ENCODE data around the gene C6orf62.

Gene C6orf62

DNA sequence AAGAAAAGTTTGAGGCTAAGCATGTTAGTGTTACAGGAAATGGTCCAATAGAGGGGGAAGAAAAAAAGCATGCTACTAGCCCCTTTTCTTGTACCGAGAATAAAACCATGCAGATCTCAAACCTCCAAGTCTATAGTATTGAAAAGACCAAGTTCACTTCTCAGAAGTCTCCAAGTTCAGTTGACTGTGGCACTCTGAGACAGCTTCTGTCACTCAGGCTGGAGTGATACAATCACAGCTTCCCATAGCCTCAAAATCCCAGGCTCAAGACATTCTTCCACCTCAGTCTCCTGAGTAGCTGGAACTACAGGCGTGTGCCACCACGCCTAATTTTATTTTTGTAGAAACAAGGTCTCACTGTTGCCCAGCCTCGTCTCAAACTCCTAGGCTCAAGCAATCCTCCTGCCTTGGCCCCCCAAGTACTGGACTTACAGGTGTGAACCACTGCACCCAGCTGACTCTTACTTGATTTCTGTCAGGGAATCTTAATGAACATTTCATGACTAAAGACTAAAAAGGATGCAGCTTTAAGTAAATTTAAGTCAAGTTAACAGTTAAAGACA is 16.2 kb downstream of the C6orf62 start:
- Histone ChIP-seq H3K27me3 (ENCODE audit: insufficient read depth, poor library complexity, severe bottlenecking) (no peaks in the 10 kb centered on the region), H3K27ac (replicated peaks) (no peak overlapping the region), H3K4me3 (replicated peaks; ENCODE audit: insufficient read depth, low read length) (no peak overlapping the region)
- no peak for DNase-seq (ENCODE audit: low read depth in 1 of 2, low spot score in 1 of 2)
- TF ChIP-seq SPI1 (IDR thresholded peaks at IDR 0.05; ENCODE audit: borderline replicate concordance, low read depth) = no peak
- TF ChIP-seq GABPA (IDR thresholded peaks at IDR 0.05; ENCODE audit: low read depth) = no peak
- TF ChIP-seq, protein P1, sequence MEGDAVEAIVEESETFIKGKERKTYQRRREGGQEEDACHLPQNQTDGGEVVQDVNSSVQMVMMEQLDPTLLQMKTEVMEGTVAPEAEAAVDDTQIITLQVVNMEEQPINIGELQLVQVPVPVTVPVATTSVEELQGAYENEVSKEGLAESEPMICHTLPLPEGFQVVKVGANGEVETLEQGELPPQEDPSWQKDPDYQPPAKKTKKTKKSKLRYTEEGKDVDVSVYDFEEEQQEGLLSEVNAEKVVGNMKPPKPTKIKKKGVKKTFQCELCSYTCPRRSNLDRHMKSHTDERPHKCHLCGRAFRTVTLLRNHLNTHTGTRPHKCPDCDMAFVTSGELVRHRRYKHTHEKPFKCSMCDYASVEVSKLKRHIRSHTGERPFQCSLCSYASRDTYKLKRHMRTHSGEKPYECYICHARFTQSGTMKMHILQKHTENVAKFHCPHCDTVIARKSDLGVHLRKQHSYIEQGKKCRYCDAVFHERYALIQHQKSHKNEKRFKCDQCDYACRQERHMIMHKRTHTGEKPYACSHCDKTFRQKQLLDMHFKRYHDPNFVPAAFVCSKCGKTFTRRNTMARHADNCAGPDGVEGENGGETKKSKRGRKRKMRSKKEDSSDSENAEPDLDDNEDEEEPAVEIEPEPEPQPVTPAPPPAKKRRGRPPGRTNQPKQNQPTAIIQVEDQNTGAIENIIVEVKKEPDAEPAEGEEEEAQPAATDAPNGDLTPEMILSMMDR (IDR thresholded peaks at IDR 0.05; ENCODE audit: insufficient read depth, low read length) = no peak
- TF ChIP-seq, protein P2, sequence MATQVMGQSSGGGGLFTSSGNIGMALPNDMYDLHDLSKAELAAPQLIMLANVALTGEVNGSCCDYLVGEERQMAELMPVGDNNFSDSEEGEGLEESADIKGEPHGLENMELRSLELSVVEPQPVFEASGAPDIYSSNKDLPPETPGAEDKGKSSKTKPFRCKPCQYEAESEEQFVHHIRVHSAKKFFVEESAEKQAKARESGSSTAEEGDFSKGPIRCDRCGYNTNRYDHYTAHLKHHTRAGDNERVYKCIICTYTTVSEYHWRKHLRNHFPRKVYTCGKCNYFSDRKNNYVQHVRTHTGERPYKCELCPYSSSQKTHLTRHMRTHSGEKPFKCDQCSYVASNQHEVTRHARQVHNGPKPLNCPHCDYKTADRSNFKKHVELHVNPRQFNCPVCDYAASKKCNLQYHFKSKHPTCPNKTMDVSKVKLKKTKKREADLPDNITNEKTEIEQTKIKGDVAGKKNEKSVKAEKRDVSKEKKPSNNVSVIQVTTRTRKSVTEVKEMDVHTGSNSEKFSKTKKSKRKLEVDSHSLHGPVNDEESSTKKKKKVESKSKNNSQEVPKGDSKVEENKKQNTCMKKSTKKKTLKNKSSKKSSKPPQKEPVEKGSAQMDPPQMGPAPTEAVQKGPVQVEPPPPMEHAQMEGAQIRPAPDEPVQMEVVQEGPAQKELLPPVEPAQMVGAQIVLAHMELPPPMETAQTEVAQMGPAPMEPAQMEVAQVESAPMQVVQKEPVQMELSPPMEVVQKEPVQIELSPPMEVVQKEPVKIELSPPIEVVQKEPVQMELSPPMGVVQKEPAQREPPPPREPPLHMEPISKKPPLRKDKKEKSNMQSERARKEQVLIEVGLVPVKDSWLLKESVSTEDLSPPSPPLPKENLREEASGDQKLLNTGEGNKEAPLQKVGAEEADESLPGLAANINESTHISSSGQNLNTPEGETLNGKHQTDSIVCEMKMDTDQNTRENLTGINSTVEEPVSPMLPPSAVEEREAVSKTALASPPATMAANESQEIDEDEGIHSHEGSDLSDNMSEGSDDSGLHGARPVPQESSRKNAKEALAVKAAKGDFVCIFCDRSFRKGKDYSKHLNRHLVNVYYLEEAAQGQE (IDR thresholded peaks at IDR 0.05; ENCODE audit: insufficient replicate concordance, low read depth) = no peak
- TF ChIP-seq POLR2AphosphoS5 (IDR thresholded peaks at IDR 0.05; ENCODE audit: low read depth) = no peak

DNA sequence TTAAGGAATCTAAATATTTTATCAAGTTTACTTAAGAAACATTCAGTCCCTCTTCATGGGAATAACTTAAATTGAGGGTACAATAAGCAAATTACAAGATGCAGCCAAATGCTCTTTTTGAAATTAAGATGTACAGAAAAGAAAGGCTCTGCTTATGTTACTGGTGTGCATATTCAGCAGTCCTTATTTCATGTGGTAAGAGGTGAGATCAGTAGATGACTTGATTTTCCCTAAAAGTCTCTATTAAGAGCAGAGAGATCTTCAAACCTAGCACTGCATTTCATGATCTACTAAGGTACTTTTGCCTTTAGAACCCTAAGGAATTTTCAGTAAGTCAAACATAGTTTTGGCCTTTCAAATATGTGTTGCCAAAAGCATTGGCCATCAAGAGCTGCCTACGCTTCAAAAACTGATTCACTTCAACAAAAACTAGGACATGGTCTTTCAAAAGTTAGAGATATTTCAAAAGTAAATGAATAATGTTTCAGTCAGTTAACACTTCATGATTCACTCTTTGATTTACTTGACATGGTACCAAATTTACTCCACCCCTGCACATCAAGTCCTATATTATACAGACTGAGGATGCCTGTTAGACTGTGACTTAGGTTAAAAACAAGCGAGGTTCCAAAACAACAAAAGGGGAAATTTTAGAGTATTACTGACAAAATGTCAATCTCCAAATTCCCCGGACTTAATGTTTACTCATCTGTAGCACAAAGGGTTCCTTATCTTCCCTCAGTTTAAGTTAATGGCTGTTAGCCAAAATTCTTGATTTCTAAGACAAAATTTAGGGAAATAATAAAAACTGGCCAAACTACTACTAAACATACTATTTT is 19.2 kb downstream of the C6orf62 start:
- no peak for DNase-seq (ENCODE audit: low read depth in 1 of 2, low spot score in 1 of 2)
- TF ChIP-seq SPI1 (IDR thresholded peaks at IDR 0.05; ENCODE audit: borderline replicate concordance, low read depth) (no peak), GABPA (IDR thresholded peaks at IDR 0.05; ENCODE audit: low read depth) (no peak), POLR2AphosphoS5 (IDR thresholded peaks at IDR 0.05; ENCODE audit: low read depth) (no peak)
- TF ChIP-seq, protein P2 (IDR thresholded peaks at IDR 0.05; ENCODE audit: insufficient replicate concordance, low read depth) = no peak
- TF ChIP-seq, protein P1 (IDR thresholded peaks at IDR 0.05; ENCODE audit: insufficient read depth, low read length) = no peak
- Histone ChIP-seq H3K27ac (replicated peaks) (no peak overlapping the region), H3K27me3 (ENCODE audit: insufficient read depth, poor library complexity, severe bottlenecking) (no peaks in the 10 kb centered on the region), H3K4me3 (replicated peaks; ENCODE audit: insufficient read depth, low read length) (no peak overlapping the region)

DNA sequence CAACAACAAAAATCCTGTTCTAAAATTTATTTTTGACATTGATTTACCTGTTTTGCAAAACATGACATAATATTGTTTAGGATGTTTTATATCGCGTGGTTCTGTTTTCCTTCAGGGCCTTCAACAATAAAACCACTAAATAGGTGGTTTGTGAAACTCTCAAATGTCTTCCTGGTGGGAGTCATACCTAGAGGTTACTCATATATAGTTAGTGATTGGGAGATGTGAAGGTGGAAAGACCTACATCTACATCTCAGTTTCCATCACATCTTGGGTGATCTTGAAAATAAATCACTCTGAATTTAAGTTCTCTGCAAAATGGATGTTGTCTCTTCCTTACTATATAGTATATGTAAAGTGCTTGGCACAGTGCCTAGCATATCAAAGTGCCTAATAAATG is 22.9 kb downstream of the C6orf62 start:
- H3K27ac ChIP-seq (replicated peaks) = no peak overlapping the region
- no peak for DNase-seq (ENCODE audit: low read depth in 1 of 2, low spot score in 1 of 2)
- TF ChIP-seq POLR2AphosphoS5 (IDR thresholded peaks at IDR 0.05; ENCODE audit: low read depth) = no peak
- TF ChIP-seq, protein P1 (IDR thresholded peaks at IDR 0.05; ENCODE audit: insufficient read depth, low read length) = no peak
- H3K4me3 ChIP-seq (replicated peaks; ENCODE audit: insufficient read depth, low read length) = no peak overlapping the region
- no peaks in the 10 kb centered on the region for H3K27me3 ChIP-seq (ENCODE audit: insufficient read depth, poor library complexity, severe bottlenecking)

All from HL-60 (cell line).